SK-N-SH (cell line): ENCODE measurements around the gene GLUL. TPM values are rescaled to one million over a fixed set of nuclear protein-coding genes. Genes with fewer than 3 reads are reported as not detected.

Experiments
- CTCF ChIA-PET: fragments of 300-600, 350-600 bp; formaldehyde crosslinking; extraction: SDS; loops from one replicate; lab custom pipeline; 2021; lab: Yijun Ruan, JAX
- POLR2A ChIA-PET: fragments of 350-600 bp; sonication (Branson Sonifier 250); formaldehyde crosslinking; extraction: SDS; loops from one replicate; lab custom pipeline; 2020; ENCODE audit warnings: antibody characterized with exemption, inconsistent platforms; lab: Yijun Ruan, JAX
- DNase-seq: peaks from one replicate; pipeline ENCODE4 v3.0.0; 2012
- H2AFZ ChIP-seq: fragments of 200-600 bp; sonication (generic); 2 replicates; pipeline ENCODE4 v1.8.1; 2016; ENCODE audit warnings: antibody characterized with exemption, mild to moderate bottlenecking, low read depth
- H3F3A ChIP-seq: fragments of 200-600 bp; sonication (generic); replicated peaks from 2 replicates; pipeline ENCODE3; 2016; ENCODE audit warnings: antibody characterized with exemption, mild to moderate bottlenecking; ENCODE audit not compliant: insufficient read depth
- H3K27ac ChIP-seq, 2 experiments: fragments of 200-500 bp in 1 of 2; fragments of 200-600 bp in 1 of 2; sonication (Bioruptor generic) in 1 of 2; sonication (generic), shearing (Covaris generic) in 1 of 2; 2 replicates each; pipeline versions ENCODE4 v1.5.1 to v1.6.1; 2014 to 2016; ENCODE audit warnings: low read depth in 2 of 2, inconsistent platforms in 1 of 2, low read length in 1 of 2, mild to moderate bottlenecking in 1 of 2, mixed read lengths in 1 of 2
- H3K27me3 ChIP-seq: fragments of 200-600 bp; sonication (generic), shearing (Covaris generic); 2 replicates; pipeline ENCODE4 v1.6.1; 2016; ENCODE audit warnings: mixed run types; ENCODE audit not compliant: insufficient read depth
- H3K36me3 ChIP-seq, 2 experiments: fragments of 200-500 bp in 1 of 2; fragments of 200-600 bp in 1 of 2; sonication (Bioruptor generic) in 1 of 2; sonication (generic) in 1 of 2; replicated peaks in 1 of 2; 2 replicates each; pipeline versions ENCODE3 to v1.5.1; 2014 to 2016; ENCODE audit warnings: low read length in 1 of 2, mild to moderate bottlenecking in 1 of 2; ENCODE audit not compliant: insufficient read depth in 2 of 2, control insufficient read depth in 1 of 2
- H3K4me1 ChIP-seq, 2 experiments: fragments of 200-500 bp in 1 of 2; fragments of 200-600 bp in 1 of 2; sonication (Bioruptor generic) in 1 of 2; sonication (generic), shearing (Covaris generic) in 1 of 2; 2 replicates each; pipeline versions ENCODE4 v1.5.1 to v1.6.1; 2014 to 2016; ENCODE audit warnings: low read depth in 1 of 2, low read length in 1 of 2, mixed run types in 1 of 2; ENCODE audit not compliant: insufficient read depth in 2 of 2, control insufficient read depth in 1 of 2
- H3K4me2 ChIP-seq: fragments of 200-600 bp; sonication (generic), shearing (Covaris generic); 2 replicates; pipeline ENCODE4 v1.6.1; 2017; ENCODE audit warnings: mixed run types
- H3K4me3 ChIP-seq, 2 experiments: fragments of 200-500 bp in 1 of 2; fragments of 200-600 bp in 1 of 2; sonication (Bioruptor generic) in 1 of 2; sonication (generic), shearing (Covaris generic) in 1 of 2; 2 replicates each; pipeline versions ENCODE4 v1.5.1 to v1.8.1; 2014 to 2016; ENCODE audit warnings: low read depth in 2 of 2, inconsistent platforms in 1 of 2, low read length in 1 of 2, mild to moderate bottlenecking in 1 of 2, mixed read lengths in 1 of 2, moderate library complexity in 1 of 2
- H3K79me2 ChIP-seq: fragments of 200-600 bp; sonication (generic); 2 replicates; pipeline ENCODE4 v1.8.1; 2017; ENCODE audit warnings: mild to moderate bottlenecking; ENCODE audit not compliant: insufficient read depth
- H3K9ac ChIP-seq: fragments of 200-600 bp; sonication (generic); 2 replicates; pipeline ENCODE4 v1.6.1; 2017; ENCODE audit warnings: mixed run types
- H3K9me2 ChIP-seq: fragments of 200-600 bp; sonication (generic); 2 replicates; pipeline ENCODE4 v1.6.1; 2017; ENCODE audit warnings: mixed run types
- H3K9me3 ChIP-seq: fragments of 200-600 bp; sonication (generic); 2 replicates; pipeline ENCODE4 v1.6.1; 2017; ENCODE audit warnings: mixed run types, mild to moderate bottlenecking, moderate library complexity
- H4K20me1 ChIP-seq: fragments of 200-600 bp; sonication (generic); 2 replicates; pipeline ENCODE4 v1.6.1; 2017; ENCODE audit warnings: mild to moderate bottlenecking, mixed run types; ENCODE audit not compliant: insufficient read depth
- FOSL2 ChIP-seq: IDR thresholded peaks from 2 replicates; pipeline ENCODE4 v1.4.0; 2012; ENCODE audit warnings: low read depth, mild to moderate bottlenecking, moderate library complexity, borderline replicate concordance
- RCOR1 ChIP-seq: fragments of 150-350 bp; IDR thresholded peaks from 2 replicates; pipeline ENCODE4 v1.6.1; 2017; ENCODE audit warnings: antibody characterized with exemption, low read length
- SIN3A ChIP-seq: IDR thresholded peaks from 2 replicates; pipeline ENCODE4 v1.6.1; 2012; ENCODE audit warnings: low read depth, mild to moderate bottlenecking, low read length, moderate library complexity, borderline replicate concordance
- SMC3 ChIP-seq: IDR thresholded peaks from 2 replicates; pipeline ENCODE4 v1.6.1; 2012; ENCODE audit warnings: low read depth, low read length, improper control_type of control experiment
- TAF1 ChIP-seq: IDR thresholded peaks from 2 replicates; pipeline ENCODE4 v1.6.1; 2012; ENCODE audit warnings: low read depth, mild to moderate bottlenecking, low read length, moderate library complexity, borderline replicate concordance
- YY1 ChIP-seq: IDR thresholded peaks from 2 replicates; pipeline ENCODE4 v1.4.0; 2012; ENCODE audit warnings: low read depth, mild to moderate bottlenecking
- WGBS: methylation state at CpG from one replicate; pipeline ENCODE4 v1.1.6; 2017; ENCODE audit warnings: low lambda C conversion rate; 5-methylcytosine and 5-hydroxymethylcytosine counted together
- polyA plus RNA-seq, 3 experiments: library from polyadenylated mRNA; depleted of rRNA; stranded (reverse); fragments of >200 nt; gene quantifications; 2 replicates each; pipeline ENCODE4 v1.2.3, GENCODE V29; 2012
- TF ChIP-seq, protein P1 (sequence below): fragments of 150-350 bp; IDR thresholded peaks from 2 replicates; pipeline ENCODE4 v1.6.1; 2016; ENCODE audit warnings: mild to moderate bottlenecking, low read depth, low read length
- TF ChIP-seq, protein P2 (sequence below): IDR thresholded peaks from 2 replicates; pipeline ENCODE4; 2012
- TF ChIP-seq, protein P3 (sequence below): IDR thresholded peaks from 2 replicates; pipeline ENCODE4 v1.4.0; 2012; ENCODE audit warnings: low read depth
- TF ChIP-seq, protein P4 (sequence below): IDR thresholded peaks from 2 replicates; pipeline ENCODE4 v1.6.1; 2012; ENCODE audit warnings: mild to moderate bottlenecking, low read depth, low read length, moderate library complexity
- TF ChIP-seq, protein P5 (sequence below): IDR thresholded peaks from 2 replicates; pipeline ENCODE4 v1.4.0; 2012; ENCODE audit warnings: low read depth, borderline replicate concordance

GLUL gene
- polyA plus RNA-seq, 1 of the 3 experiments (the other 2 are of a cell fraction): 107 TPM

DNA sequence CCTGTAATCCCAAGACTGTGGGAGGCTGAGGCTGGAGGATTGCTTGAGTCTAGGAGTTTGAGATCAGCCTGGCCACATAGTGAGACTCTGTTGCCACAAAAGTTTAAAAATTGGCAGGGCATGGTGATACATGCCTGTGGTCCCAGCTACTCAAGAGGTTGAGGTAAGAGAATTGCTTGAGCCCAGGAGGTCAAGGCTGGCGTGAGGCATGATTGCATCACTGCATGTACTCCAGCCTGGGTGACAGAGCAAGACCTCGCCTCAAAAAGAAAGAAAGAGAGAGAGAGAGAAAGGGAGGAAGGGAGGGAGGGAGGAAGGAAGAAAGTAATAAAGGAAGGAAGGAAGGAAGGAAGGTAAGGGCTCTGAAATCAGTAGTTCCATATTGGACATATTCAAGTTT is 25.0 kb downstream of the GLUL start (continued):
- TF ChIP-seq SIN3A (no peak), TAF1 (no peak), RCOR1 (no peak), SMC3 (no peak), FOSL2 (no peak), YY1 (no peak)
- TF ChIP-seq, protein P1, sequence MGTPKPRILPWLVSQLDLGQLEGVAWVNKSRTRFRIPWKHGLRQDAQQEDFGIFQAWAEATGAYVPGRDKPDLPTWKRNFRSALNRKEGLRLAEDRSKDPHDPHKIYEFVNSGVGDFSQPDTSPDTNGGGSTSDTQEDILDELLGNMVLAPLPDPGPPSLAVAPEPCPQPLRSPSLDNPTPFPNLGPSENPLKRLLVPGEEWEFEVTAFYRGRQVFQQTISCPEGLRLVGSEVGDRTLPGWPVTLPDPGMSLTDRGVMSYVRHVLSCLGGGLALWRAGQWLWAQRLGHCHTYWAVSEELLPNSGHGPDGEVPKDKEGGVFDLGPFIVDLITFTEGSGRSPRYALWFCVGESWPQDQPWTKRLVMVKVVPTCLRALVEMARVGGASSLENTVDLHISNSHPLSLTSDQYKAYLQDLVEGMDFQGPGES: no peak
- TF ChIP-seq, protein P2, sequence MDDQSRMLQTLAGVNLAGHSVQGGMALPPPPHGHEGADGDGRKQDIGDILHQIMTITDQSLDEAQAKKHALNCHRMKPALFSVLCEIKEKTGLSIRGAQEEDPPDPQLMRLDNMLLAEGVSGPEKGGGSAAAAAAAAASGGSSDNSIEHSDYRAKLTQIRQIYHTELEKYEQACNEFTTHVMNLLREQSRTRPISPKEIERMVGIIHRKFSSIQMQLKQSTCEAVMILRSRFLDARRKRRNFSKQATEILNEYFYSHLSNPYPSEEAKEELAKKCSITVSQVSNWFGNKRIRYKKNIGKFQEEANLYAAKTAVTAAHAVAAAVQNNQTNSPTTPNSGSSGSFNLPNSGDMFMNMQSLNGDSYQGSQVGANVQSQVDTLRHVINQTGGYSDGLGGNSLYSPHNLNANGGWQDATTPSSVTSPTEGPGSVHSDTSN: no peak
- TF ChIP-seq, protein P3, sequence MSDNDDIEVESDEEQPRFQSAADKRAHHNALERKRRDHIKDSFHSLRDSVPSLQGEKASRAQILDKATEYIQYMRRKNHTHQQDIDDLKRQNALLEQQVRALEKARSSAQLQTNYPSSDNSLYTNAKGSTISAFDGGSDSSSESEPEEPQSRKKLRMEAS: no peak
- TF ChIP-seq, all 33 proteins: peak for 0

GRCh38 chr1:182359645-182360044 is 31.9 kb downstream of the GLUL start:
- CTCF ChIA-PET: interaction anchor here (0.7 to 1.6 kb wide), 2 partner anchors 17 to 29 kb away, joined by 3 read pairs; no protein-coding TSS in a partner anchor

More at GRCh38 chr1:182359645-182360044, 31.9 kb downstream of the GLUL start:
- Histone ChIP-seq H3K79me2 (no peaks in the 10 kb centered on the region), H3K4me1 (no peaks in the 10 kb centered on the region), H3F3A (no peaks in the 10 kb centered on the region), H3K36me3 (no peaks in the 10 kb centered on the region), H3K4me3 (no peak overlapping the region), H3K9me2 (no peaks in the 10 kb centered on the region), H3K9ac (no peak overlapping the region), H2AFZ (no peak overlapping the region), H3K9me3 (no peaks in the 10 kb centered on the region), H3K27ac (no peak overlapping the region), H3K4me2 (no peak overlapping the region), H3K27me3 (no peaks in the 10 kb centered on the region), H4K20me1 (no peaks in the 10 kb centered on the region)
- 42% methylated on average over 7 of the region's 7 CpGs for WGBS
- DNase-seq: no peak
- TF ChIP-seq SMC3 (no peak), TAF1 (no peak)
- TF ChIP-seq, protein P4, sequence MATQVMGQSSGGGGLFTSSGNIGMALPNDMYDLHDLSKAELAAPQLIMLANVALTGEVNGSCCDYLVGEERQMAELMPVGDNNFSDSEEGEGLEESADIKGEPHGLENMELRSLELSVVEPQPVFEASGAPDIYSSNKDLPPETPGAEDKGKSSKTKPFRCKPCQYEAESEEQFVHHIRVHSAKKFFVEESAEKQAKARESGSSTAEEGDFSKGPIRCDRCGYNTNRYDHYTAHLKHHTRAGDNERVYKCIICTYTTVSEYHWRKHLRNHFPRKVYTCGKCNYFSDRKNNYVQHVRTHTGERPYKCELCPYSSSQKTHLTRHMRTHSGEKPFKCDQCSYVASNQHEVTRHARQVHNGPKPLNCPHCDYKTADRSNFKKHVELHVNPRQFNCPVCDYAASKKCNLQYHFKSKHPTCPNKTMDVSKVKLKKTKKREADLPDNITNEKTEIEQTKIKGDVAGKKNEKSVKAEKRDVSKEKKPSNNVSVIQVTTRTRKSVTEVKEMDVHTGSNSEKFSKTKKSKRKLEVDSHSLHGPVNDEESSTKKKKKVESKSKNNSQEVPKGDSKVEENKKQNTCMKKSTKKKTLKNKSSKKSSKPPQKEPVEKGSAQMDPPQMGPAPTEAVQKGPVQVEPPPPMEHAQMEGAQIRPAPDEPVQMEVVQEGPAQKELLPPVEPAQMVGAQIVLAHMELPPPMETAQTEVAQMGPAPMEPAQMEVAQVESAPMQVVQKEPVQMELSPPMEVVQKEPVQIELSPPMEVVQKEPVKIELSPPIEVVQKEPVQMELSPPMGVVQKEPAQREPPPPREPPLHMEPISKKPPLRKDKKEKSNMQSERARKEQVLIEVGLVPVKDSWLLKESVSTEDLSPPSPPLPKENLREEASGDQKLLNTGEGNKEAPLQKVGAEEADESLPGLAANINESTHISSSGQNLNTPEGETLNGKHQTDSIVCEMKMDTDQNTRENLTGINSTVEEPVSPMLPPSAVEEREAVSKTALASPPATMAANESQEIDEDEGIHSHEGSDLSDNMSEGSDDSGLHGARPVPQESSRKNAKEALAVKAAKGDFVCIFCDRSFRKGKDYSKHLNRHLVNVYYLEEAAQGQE: no peak
- TF ChIP-seq, protein P5, sequence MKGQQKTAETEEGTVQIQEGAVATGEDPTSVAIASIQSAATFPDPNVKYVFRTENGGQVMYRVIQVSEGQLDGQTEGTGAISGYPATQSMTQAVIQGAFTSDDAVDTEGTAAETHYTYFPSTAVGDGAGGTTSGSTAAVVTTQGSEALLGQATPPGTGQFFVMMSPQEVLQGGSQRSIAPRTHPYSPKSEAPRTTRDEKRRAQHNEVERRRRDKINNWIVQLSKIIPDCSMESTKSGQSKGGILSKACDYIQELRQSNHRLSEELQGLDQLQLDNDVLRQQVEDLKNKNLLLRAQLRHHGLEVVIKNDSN: no peak
- POLR2A ChIA-PET: no interaction called here
